OCI-LY3 (cell line): ENCODE results near the gene RBFOX1.

ENCODE experiments used
- H2AFZ ChIP-seq: fragments of 200-600, 300-600 bp; shearing (Covaris generic); 2 replicates; pipeline ENCODE4 v1.6.0; 2014; ENCODE audit warnings: antibody characterized with exemption, low read depth, low read length
- H3K27ac ChIP-seq: fragments of 200-600, 300-600 bp; sonication (generic); 2 replicates; pipeline ENCODE4 v1.5.1; 2014; ENCODE audit warnings: mild to moderate bottlenecking, low read length, moderate library complexity, mixed read lengths
- H3K27me3 ChIP-seq: fragments of 200-600, 300-600 bp; sonication (generic); 2 replicates; pipeline ENCODE4 v1.6.1; 2014; ENCODE audit warnings: low read depth, low read length, mixed read lengths
- H3K36me3 ChIP-seq: fragments of 200-600, 300-600 bp; sonication (generic); replicated peaks from 2 replicates; pipeline ENCODE3; 2014; ENCODE audit warnings: low read depth, low read length, mixed read lengths
- H3K4me1 ChIP-seq: fragments of 300-600, 200-600 bp; sonication (generic); 2 replicates; pipeline ENCODE4 v1.6.1; 2014; ENCODE audit warnings: low read length, mixed read lengths
- H3K4me2 ChIP-seq: fragments of 200-600, 300-600 bp; sonication (generic); 2 replicates; pipeline ENCODE4 v1.6.1; 2014; ENCODE audit warnings: low read length, mixed read lengths
- H3K4me3 ChIP-seq: fragments of 300-600, 200-600 bp; sonication (generic); 2 replicates; pipeline ENCODE4 v1.5.1; 2014; ENCODE audit warnings: antibody characterized with exemption, mild to moderate bottlenecking, low read length, moderate library complexity
- H3K79me2 ChIP-seq: fragments of 300-600, 200-600 bp; shearing (Covaris generic); 2 replicates; pipeline ENCODE4 v1.6.1; 2014; ENCODE audit warnings: mild to moderate bottlenecking, low read length, mixed read lengths
- H3K9ac ChIP-seq: fragments of 300-600, 200-600 bp; shearing (Covaris generic); 2 replicates; pipeline ENCODE4 v1.6.0; 2014; ENCODE audit warnings: mild to moderate bottlenecking, low read length, moderate library complexity
- H3K9me3 ChIP-seq: fragments of 200-600, 300-600 bp; shearing (Covaris generic); 2 replicates; pipeline ENCODE4 v1.6.1; 2014; ENCODE audit warnings: low read length, mixed read lengths; ENCODE audit not compliant: insufficient read depth
- H4K20me1 ChIP-seq: fragments of 200-600, 300-600 bp; sonication (generic); 2 replicates; pipeline ENCODE4 v1.6.1; 2016; ENCODE audit warnings: low read length, mixed read lengths; ENCODE audit not compliant: insufficient read depth
- CTCF ChIP-seq: fragments of 200-600, 300-600 bp; sonication (generic); IDR thresholded peaks from 2 replicates; pipeline ENCODE4 v1.5.1; 2014; ENCODE audit warnings: antibody characterized with exemption, low read length, low read depth
- EZH2phosphoT487 ChIP-seq: fragments of 200-600 bp; shearing (Covaris generic); IDR thresholded peaks from 2 replicates; pipeline ENCODE4 v1.6.1; 2018; ENCODE audit warnings: antibody characterized with exemption, mixed run types, low read depth

RBFOX1 gene

GRCh38 chr16:7362231-7362630 lies 29.6 kb downstream of the RBFOX1 start:
- Histone ChIP-seq H3K4me1 (no peaks in the 10 kb centered on the region; the same call in 1 of the 2 replicates), H3K4me3 (no peak overlapping the region), H3K79me2 (no peaks in the 10 kb centered on the region), H2AFZ (no peak overlapping the region), H3K36me3 (no peaks in the 10 kb centered on the region), H3K27ac (no peak overlapping the region), H3K9ac (no peak overlapping the region), H3K27me3 (no peaks in the 10 kb centered on the region), H3K9me3 (no peaks in the 10 kb centered on the region), H4K20me1 (no peaks in the 10 kb centered on the region), H3K4me2 (no peak overlapping the region)
- TF ChIP-seq EZH2phosphoT487 (no peak), CTCF (no peak)

GRCh38 chr16:7363422-7364417 lies 31.1 kb downstream of the RBFOX1 start:
- no peak overlapping the region for H3K4me2 ChIP-seq
- H2AFZ ChIP-seq: no peak overlapping the region
- H3K79me2 ChIP-seq: no peaks in the 10 kb centered on the region
- H4K20me1 ChIP-seq: no peaks in the 10 kb centered on the region
- no peaks in the 10 kb centered on the region for H3K36me3 ChIP-seq
- H3K9ac ChIP-seq: no peak overlapping the region
- TF ChIP-seq CTCF: no peak
- H3K27me3 ChIP-seq: no peaks in the 10 kb centered on the region
- no peaks in the 10 kb centered on the region for H3K9me3 ChIP-seq
- no peak overlapping the region for H3K4me3 ChIP-seq
- H3K27ac ChIP-seq: no peak overlapping the region
- no peaks in the 10 kb centered on the region; the same call in 1 of the 2 replicates for H3K4me1 ChIP-seq

GRCh38 chr16:7366041-7366440 lies 33.4 kb downstream of the RBFOX1 start:
- Histone ChIP-seq H3K36me3 (no peaks in the 10 kb centered on the region), H3K4me1 (no peaks in the 10 kb centered on the region; the same call in 1 of the 2 replicates), H3K27me3 (no peaks in the 10 kb centered on the region), H2AFZ (no peak overlapping the region), H3K27ac (no peak overlapping the region), H3K9ac (no peak overlapping the region), H3K9me3 (no peaks in the 10 kb centered on the region), H3K4me2 (no peak overlapping the region), H4K20me1 (no peaks in the 10 kb centered on the region), H3K79me2 (no peaks in the 10 kb centered on the region), H3K4me3 (no peak overlapping the region)
- TF ChIP-seq EZH2phosphoT487: no peak
- TF ChIP-seq CTCF: no peak

GRCh38 chr16:7366993-7367880 lies 34.6 kb downstream of the RBFOX1 start:
- Histone ChIP-seq H3K27me3 (no peaks in the 10 kb centered on the region), H3K79me2 (no peaks in the 10 kb centered on the region), H3K36me3 (no peaks in the 10 kb centered on the region), H3K4me2 (no peak overlapping the region), H3K4me1 (no peaks in the 10 kb centered on the region; the same call in 1 of the 2 replicates), H2AFZ (no peak overlapping the region), H3K27ac (no peak overlapping the region), H3K9me3 (no peaks in the 10 kb centered on the region), H4K20me1 (no peaks in the 10 kb centered on the region), H3K9ac (no peak overlapping the region), H3K4me3 (no peak overlapping the region)
- TF ChIP-seq EZH2phosphoT487 (no peak), CTCF (no peak)
